Neuronal stem cell (in vitro differentiated cells): ENCODE measurements around the gene SNRNP40.

ENCODE experiments used
- DNase-seq: peaks from one replicate; pipeline ENCODE4 v3.0.0-alpha.2; 2013; ENCODE audit warnings: low spot score
- H2AFZ ChIP-seq: one replicate; pipeline ENCODE4 v1.6.1; 2013; ENCODE audit warnings: mild to moderate bottlenecking, low read length, inconsistent platforms
- H2AK5ac ChIP-seq: 2 replicates; pipeline ENCODE4 v1.6.1; 2013; ENCODE audit warnings: low read depth, mild to moderate bottlenecking, inconsistent platforms, low read length, moderate library complexity, mixed read lengths
- H2BK120ac ChIP-seq: 2 replicates; pipeline ENCODE4 v1.6.1; 2013; ENCODE audit warnings: low read depth, mild to moderate bottlenecking, inconsistent platforms, low read length, moderate library complexity, mixed read lengths
- H2BK12ac ChIP-seq: one replicate; pipeline ENCODE4 v1.6.1; 2013; ENCODE audit warnings: low read length, inconsistent platforms
- H2BK15ac ChIP-seq: 2 replicates; pipeline ENCODE4 v1.6.1; 2013; ENCODE audit warnings: mild to moderate bottlenecking, low read length, inconsistent platforms, mixed read lengths
- H2BK5ac ChIP-seq: one replicate; pipeline ENCODE4 v1.6.1; 2013; ENCODE audit warnings: inconsistent platforms, mild to moderate bottlenecking, low read length, moderate library complexity
- H3K14ac ChIP-seq: one replicate; pipeline ENCODE4 v1.6.1; 2013; ENCODE audit warnings: low read length, inconsistent platforms
- H3K18ac ChIP-seq: 2 replicates; pipeline ENCODE4 v1.6.1; 2013; ENCODE audit warnings: low read length, inconsistent platforms
- H3K23ac ChIP-seq: 2 replicates; pipeline ENCODE4 v1.6.1; 2013; ENCODE audit warnings: low read depth, mild to moderate bottlenecking, mixed read lengths, low read length, inconsistent platforms; ENCODE audit not compliant: poor library complexity
- H3K27ac ChIP-seq: replicated peaks from 3 replicates; pipeline ENCODE4 v1.5.1; 2013; ENCODE audit warnings: low read length, inconsistent platforms
- H3K27me3 ChIP-seq, 3 experiments: 2 replicates each; pipeline ENCODE4 v1.6.1; 2013; ENCODE audit warnings: low read length in 3 of 3, mild to moderate bottlenecking in 2 of 3, inconsistent platforms in 1 of 3, low read depth in 1 of 3, mixed read lengths in 1 of 3, moderate library complexity in 1 of 3; ENCODE audit not compliant: control insufficient read depth in 3 of 3, insufficient read depth in 3 of 3
- H3K36me3 ChIP-seq, 2 donors: replicated peaks in 1 of 2; 2 replicates each; pipeline ENCODE4 v1.6.1; 2013; ENCODE audit warnings: low read length in 2 of 2; ENCODE audit not compliant: control insufficient read depth in 2 of 2, insufficient read depth in 2 of 2
- H3K4ac ChIP-seq: 2 replicates; pipeline ENCODE4 v1.6.1; 2013; ENCODE audit warnings: inconsistent platforms, mild to moderate bottlenecking, low read length, moderate library complexity
- H3K4me1 ChIP-seq, 2 donors: 1 replicate in 1 of 2; 2 replicates in 1 of 2; pipeline ENCODE4 v1.6.1; 2013; ENCODE audit warnings: low read length in 2 of 2, low read depth in 1 of 2; ENCODE audit not compliant: control insufficient read depth in 2 of 2, insufficient read depth in 1 of 2
- H3K4me2 ChIP-seq: one replicate; pipeline ENCODE4 v1.6.1; 2013; ENCODE audit warnings: mild to moderate bottlenecking, low read length, inconsistent platforms; ENCODE audit not compliant: insufficient read depth, poor library complexity, severe bottlenecking
- H3K4me3 ChIP-seq, 2 donors: 2 replicates each; pipeline ENCODE4 v1.5.1; 2013; ENCODE audit warnings: low read length in 2 of 2, mild to moderate bottlenecking in 2 of 2, inconsistent platforms in 1 of 2, moderate library complexity in 1 of 2
- H3K79me1 ChIP-seq: one replicate; pipeline ENCODE4 v1.6.1; 2013; ENCODE audit warnings: low read depth, mild to moderate bottlenecking, inconsistent platforms, low read length, moderate library complexity
- H3K9ac ChIP-seq: one replicate; pipeline ENCODE4 v1.6.1; 2013; ENCODE audit warnings: mild to moderate bottlenecking, low read depth, low read length, inconsistent platforms; ENCODE audit not compliant: poor library complexity
- H3K9me3 ChIP-seq, 2 donors: replicated peaks in 1 of 2; 2 replicates each; pipeline versions ENCODE3 to v1.6.1; 2013; ENCODE audit warnings: low read length in 2 of 2, mild to moderate bottlenecking in 2 of 2, inconsistent platforms in 1 of 2, low read depth in 1 of 2, mixed read lengths in 1 of 2, moderate library complexity in 1 of 2; ENCODE audit not compliant: control insufficient read depth in 2 of 2, insufficient read depth in 1 of 2
- H4K8ac ChIP-seq: one replicate; pipeline ENCODE4 v1.6.1; 2013; ENCODE audit warnings: low read depth, mild to moderate bottlenecking, inconsistent platforms, low read length, moderate library complexity
- H4K91ac ChIP-seq: one replicate; pipeline ENCODE4 v1.6.1; 2013; ENCODE audit warnings: low read length, low read depth, mild to moderate bottlenecking, inconsistent platforms; ENCODE audit not compliant: poor library complexity
- WGBS, 2 donors: extraction: QIAGEN DNeasy Blood & Tissue Kit; methylation state at CpG; one replicate each; pipeline ENCODE4 v1.1.7; 2013; ENCODE audit warnings: missing lambda C conversion rate in 2 of 2, mixed read lengths in 1 of 2; ENCODE audit not compliant: insufficient read length in 2 of 2, insufficient replicate concordance in 1 of 2; ENCODE audit errors: extremely low coverage in 2 of 2; 5-methylcytosine and 5-hydroxymethylcytosine counted together

Gene SNRNP40

GRCh38 chr1:31261916-31262315 lies 34.7 kb downstream of the SNRNP40 start:
- no peak overlapping the region for H2BK15ac ChIP-seq
- H4K8ac ChIP-seq: no peak overlapping the region
- no peak overlapping the region for H4K91ac ChIP-seq
- no CpG with 5 or more reads among the region's 3 CpGs for WGBS, 2 donors
- H3K9me3 ChIP-seq: no peaks in the 10 kb centered on the region
- no peak overlapping the region for H3K4me3 ChIP-seq
- no peak overlapping the region for H3K18ac ChIP-seq
- peaks cover 16 to 96% of the 10 kb centered on the region in 2 donors for H3K36me3 ChIP-seq
- no peak overlapping the region for H3K23ac ChIP-seq
- H2BK12ac ChIP-seq: no peak overlapping the region
- no peak overlapping the region for H3K4me2 ChIP-seq
- H2AFZ ChIP-seq: no peak overlapping the region
- H3K9ac ChIP-seq: no peak overlapping the region
- H2BK5ac ChIP-seq: no peak overlapping the region
- no peak for DNase-seq
- H3K4me1 ChIP-seq: peaks cover 0 to 4% of the 10 kb centered on the region in 2 donors
- H2BK120ac ChIP-seq: no peak overlapping the region
- no peak overlapping the region for H2AK5ac ChIP-seq
- no peaks in the 10 kb centered on the region for H3K27me3 ChIP-seq
- no peak overlapping the region for H3K27ac ChIP-seq
- no peak overlapping the region for H3K14ac ChIP-seq
- H3K4ac ChIP-seq: no peak overlapping the region
- H3K79me1 ChIP-seq: no peaks in the 10 kb centered on the region

GRCh38 chr1:31259746-31260145 lies 36.8 kb downstream of the SNRNP40 start:
- H3K27me3 ChIP-seq: no peaks in the 10 kb centered on the region
- H2BK15ac ChIP-seq: no peak overlapping the region
- no peak overlapping the region for H2BK12ac ChIP-seq
- H3K14ac ChIP-seq: no peak overlapping the region
- no peaks in the 10 kb centered on the region for H3K79me1 ChIP-seq
- H3K4me1 ChIP-seq: no peaks in the 10 kb centered on the region
- no peak overlapping the region for H3K4ac ChIP-seq
- no peak for DNase-seq
- H3K36me3 ChIP-seq: peaks cover 14 to 80% of the 10 kb centered on the region in 2 donors
- H3K23ac ChIP-seq: no peak overlapping the region
- no peak overlapping the region for H2BK5ac ChIP-seq
- no peak overlapping the region for H3K18ac ChIP-seq
- H4K91ac ChIP-seq: no peak overlapping the region
- no peak overlapping the region for H3K9ac ChIP-seq
- no peaks in the 10 kb centered on the region for H3K9me3 ChIP-seq
- H2BK120ac ChIP-seq: no peak overlapping the region
- no peak overlapping the region for H4K8ac ChIP-seq
- no CpG with 5 or more reads among the region's 3 CpGs for WGBS, 2 donors
- no peak overlapping the region for H3K27ac ChIP-seq
- H2AK5ac ChIP-seq: no peak overlapping the region
- no peak overlapping the region for H3K4me3 ChIP-seq
- H2AFZ ChIP-seq: no peak overlapping the region
- no peak overlapping the region for H3K4me2 ChIP-seq

GRCh38 chr1:31258581-31258980 lies 38.0 kb downstream of the SNRNP40 start:
- no peaks in the 10 kb centered on the region for H3K4me1 ChIP-seq
- no peak overlapping the region for H3K23ac ChIP-seq
- no peak overlapping the region for H4K8ac ChIP-seq
- no peak overlapping the region for H3K27ac ChIP-seq
- no peak overlapping the region for H2BK12ac ChIP-seq
- H2BK15ac ChIP-seq: no peak overlapping the region
- no peaks in the 10 kb centered on the region for H3K79me1 ChIP-seq
- DNase-seq: no peak
- H2AK5ac ChIP-seq: no peak overlapping the region
- no peak overlapping the region for H2BK5ac ChIP-seq
- no peak overlapping the region for H3K4ac ChIP-seq
- H2BK120ac ChIP-seq: no peak overlapping the region
- no CpG with 5 or more reads among the region's 1 CpG for WGBS, 2 donors
- H4K91ac ChIP-seq: no peak overlapping the region
- H2AFZ ChIP-seq: no peak overlapping the region
- no peak overlapping the region for H3K4me3 ChIP-seq
- peaks cover 14 to 68% of the 10 kb centered on the region in 2 donors for H3K36me3 ChIP-seq
- no peak overlapping the region for H3K14ac ChIP-seq
- no peak overlapping the region for H3K4me2 ChIP-seq
- H3K9ac ChIP-seq: no peak overlapping the region
- H3K18ac ChIP-seq: no peak overlapping the region
- H3K27me3 ChIP-seq: no peaks in the 10 kb centered on the region
- H3K9me3 ChIP-seq: no peaks in the 10 kb centered on the region

GRCh38 chr1:31257213-31257612 lies 39.4 kb downstream of the SNRNP40 start:
- Histone ChIP-seq H3K9ac (no peak overlapping the region), H3K4me2 (no peak overlapping the region), H2BK120ac (no peak overlapping the region), H3K23ac (no peak overlapping the region), H3K4me3 (no peak overlapping the region), H3K9me3 (no peaks in the 10 kb centered on the region), H3K18ac (no peak overlapping the region), H2BK12ac (no peak overlapping the region), H3K27me3 (no peaks in the 10 kb centered on the region), H2BK15ac (no peak overlapping the region), H3K27ac (no peak overlapping the region), H3K14ac (no peak overlapping the region), H3K4me1 (no peaks in the 10 kb centered on the region), H4K91ac (no peak overlapping the region), H3K36me3 (peaks cover 14 to 55% of the 10 kb centered on the region in 2 donors), H2AFZ (no peak overlapping the region), H3K4ac (no peak overlapping the region), H4K8ac (no peak overlapping the region), H2BK5ac (no peak overlapping the region), H2AK5ac (no peak overlapping the region), H3K79me1 (no peaks in the 10 kb centered on the region)
- no CpG with 5 or more reads among the region's 1 CpG for WGBS, 2 donors
- DNase-seq: no peak
